ENCODE measurements around the gene BRD8.

GRCh38 chr5:138188626-138189025 is 10.2 kb upstream of the BRD8 start:
- TF ChIP-seq ARNTL (CRISPR knock-in tag; IDR thresholded peaks at IDR 0.05; ENCODE audit: borderline replicate concordance, low read depth) (no peak), RARB (CRISPR knock-in tag; IDR thresholded peaks at IDR 0.05) (no peak), PATZ1 (CRISPR knock-in tag; IDR thresholded peaks at IDR 0.05; ENCODE audit: borderline replicate concordance) (no peak), GLIS3 (CRISPR knock-in tag; IDR thresholded peaks at IDR 0.05) (no peak), ZFP3 (CRISPR knock-in tag; IDR thresholded peaks at IDR 0.05) (no peak), CREB5 (CRISPR knock-in tag; IDR thresholded peaks at IDR 0.05; ENCODE audit: low read depth) (no peak), ZNF70 (CRISPR knock-in tag; IDR thresholded peaks at IDR 0.05) (no peak)
